Measurements from ENCODE around the gene ENAH.

ENAH gene

GRCh38 chr1:225485226-225485625 is 167.7 kb downstream of the ENAH start:
- no peak for DNase-seq
- WGBS (ENCODE audit: insufficient coverage): 86% methylated on average over 1 of the region's 3 CpGs
- CTCF ChIA-PET: interaction anchor here (1.6 to 2.5 kb wide), 4 partner anchors 9 to 288 kb away, joined by 4 to 14 read pairs (median 6); no protein-coding TSS in a partner anchor
- H3K36me3 ChIP-seq (ENCODE audit: control insufficient read depth in 4 of 4, insufficient read depth in 4 of 4, low read length in 3 of 4): no peaks in the 10 kb centered on the region
- H3K27ac ChIP-seq (ENCODE audit: insufficient read depth in 1 of 2, low read depth in 1 of 2, low read length in 2 of 2, poor library complexity in 1 of 2, severe bottlenecking in 2 of 2): no peak overlapping the region
- no peak overlapping the region for H3K4me3 ChIP-seq (ENCODE audit: control insufficient read depth in 1 of 7, extremely low read depth in 1 of 7, insufficient read depth in 4 of 7, low read depth in 2 of 7, low read length in 6 of 7)
- POLR2A ChIA-PET: no interaction called here
- no peaks in the 10 kb centered on the region for H3K9me3 ChIP-seq (ENCODE audit: control extremely low read depth in 1 of 5, control insufficient read depth in 4 of 5, insufficient read depth in 2 of 5, low read depth in 1 of 5, low read length in 4 of 5)
- no peaks in the 10 kb centered on the region for H3K27me3 ChIP-seq (replicated peaks in 2 of 5; ENCODE audit: control insufficient read depth in 4 of 5, insufficient read depth in 5 of 5, low read length in 4 of 5)
- no peaks in the 10 kb centered on the region for H3K4me1 ChIP-seq (ENCODE audit: control extremely low read depth in 1 of 4, control insufficient read depth in 4 of 4, insufficient read depth in 4 of 4, low read length in 3 of 4)

DNA sequence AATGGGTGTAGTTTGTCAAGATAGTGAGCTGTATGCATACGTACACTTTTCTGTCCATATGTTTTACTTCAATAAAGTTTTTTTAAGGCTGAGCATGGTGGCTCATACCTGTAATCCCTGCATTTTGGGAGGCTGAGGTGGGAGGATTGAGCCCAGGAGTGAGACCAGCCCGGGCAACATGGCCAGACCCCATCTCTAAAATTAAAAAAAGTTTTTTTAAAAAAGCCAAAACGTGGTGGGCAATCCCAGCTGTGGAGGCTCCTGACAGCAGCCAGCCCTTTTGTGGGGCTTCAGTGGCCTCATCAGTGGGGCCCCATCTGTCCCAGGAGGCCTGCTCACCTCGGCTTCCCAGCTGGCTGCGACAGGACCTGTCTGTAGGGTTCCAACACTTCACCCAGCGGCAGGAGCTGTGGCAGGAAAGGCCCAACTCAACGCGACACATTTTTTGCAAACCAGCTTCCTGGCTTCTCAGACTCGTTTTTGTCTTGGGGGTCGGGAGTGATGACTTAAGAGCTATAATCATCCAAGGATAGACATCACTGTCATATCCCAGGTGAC is 168.2 kb downstream of the ENAH start:
- Histone ChIP-seq H3K27me3 (replicated peaks in 2 of 5; ENCODE audit: control insufficient read depth in 4 of 5, insufficient read depth in 5 of 5, low read length in 4 of 5) (no peaks in the 10 kb centered on the region), H3K4me3 (ENCODE audit: control insufficient read depth in 1 of 7, extremely low read depth in 1 of 7, insufficient read depth in 4 of 7, low read depth in 2 of 7, low read length in 6 of 7) (no peak overlapping the region), H3K9me3 (ENCODE audit: control extremely low read depth in 1 of 5, control insufficient read depth in 4 of 5, insufficient read depth in 2 of 5, low read depth in 1 of 5, low read length in 4 of 5) (no peaks in the 10 kb centered on the region), H3K27ac (ENCODE audit: insufficient read depth in 1 of 2, low read depth in 1 of 2, low read length in 2 of 2, poor library complexity in 1 of 2, severe bottlenecking in 2 of 2) (no peak overlapping the region), H3K36me3 (ENCODE audit: control insufficient read depth in 4 of 4, insufficient read depth in 4 of 4, low read length in 3 of 4) (no peaks in the 10 kb centered on the region), H3K4me1 (ENCODE audit: control extremely low read depth in 1 of 4, control insufficient read depth in 4 of 4, insufficient read depth in 4 of 4, low read length in 3 of 4) (no peaks in the 10 kb centered on the region)
- POLR2A ChIA-PET: no interaction called here
- CTCF ChIA-PET: interaction anchor here (1.3 to 2.5 kb wide), 6 partner anchors 9 to 486 kb away, joined by 3 to 14 read pairs (median 4); no protein-coding TSS in a partner anchor
- DNase-seq: no peak
- 91% methylated on average over 6 of the region's 10 CpGs for WGBS (ENCODE audit: insufficient coverage)

DNA sequence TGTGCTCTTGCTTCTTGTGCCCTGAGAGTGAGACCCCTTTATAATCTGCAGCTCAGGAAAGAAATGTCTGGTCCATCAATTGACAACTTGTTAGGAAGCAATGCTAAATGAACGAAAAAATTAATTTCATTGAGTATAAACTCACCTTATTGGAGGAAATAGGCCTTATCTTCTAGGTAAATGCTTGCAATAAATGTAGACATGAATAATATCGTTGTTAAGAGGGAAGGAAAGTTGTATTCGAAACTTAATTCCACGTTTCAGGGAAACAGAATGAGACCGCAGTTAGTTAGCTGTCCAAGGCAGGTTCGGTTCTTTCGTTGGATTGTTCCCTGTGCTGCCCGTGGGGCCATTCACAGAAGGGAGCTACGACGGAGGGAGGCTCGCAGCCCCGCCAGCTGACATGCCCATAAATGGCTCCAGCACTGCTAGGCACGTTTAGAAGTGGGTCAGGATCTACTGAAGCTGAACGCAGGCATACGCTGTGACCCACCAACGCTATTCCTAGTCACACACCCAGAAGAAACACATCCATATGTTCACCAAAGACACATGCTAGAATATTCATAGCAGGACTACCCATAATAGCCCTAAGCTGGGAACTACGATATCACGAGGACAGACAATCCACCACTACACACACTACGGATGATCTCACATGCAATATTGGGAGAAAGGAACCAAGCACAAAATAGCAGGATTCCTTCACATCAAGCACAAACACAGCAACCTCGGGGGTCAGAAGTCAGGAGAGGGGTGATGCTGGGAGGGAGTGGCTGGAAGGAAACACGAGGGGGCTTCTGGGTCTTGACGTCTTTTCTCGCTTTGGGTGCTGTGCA is 168.9 kb downstream of the ENAH start:
- Histone ChIP-seq H3K4me1 (ENCODE audit: control extremely low read depth in 1 of 4, control insufficient read depth in 4 of 4, insufficient read depth in 4 of 4, low read length in 3 of 4) (no peaks in the 10 kb centered on the region), H3K4me3 (ENCODE audit: control insufficient read depth in 1 of 7, extremely low read depth in 1 of 7, insufficient read depth in 4 of 7, low read depth in 2 of 7, low read length in 6 of 7) (no peak overlapping the region), H3K27me3 (replicated peaks in 2 of 5; ENCODE audit: control insufficient read depth in 4 of 5, insufficient read depth in 5 of 5, low read length in 4 of 5) (no peaks in the 10 kb centered on the region), H3K9me3 (ENCODE audit: control extremely low read depth in 1 of 5, control insufficient read depth in 4 of 5, insufficient read depth in 2 of 5, low read depth in 1 of 5, low read length in 4 of 5) (no peaks in the 10 kb centered on the region), H3K36me3 (ENCODE audit: control insufficient read depth in 4 of 4, insufficient read depth in 4 of 4, low read length in 3 of 4) (no peaks in the 10 kb centered on the region), H3K27ac (ENCODE audit: insufficient read depth in 1 of 2, low read depth in 1 of 2, low read length in 2 of 2, poor library complexity in 1 of 2, severe bottlenecking in 2 of 2) (no peak overlapping the region)
- CTCF ChIA-PET: interaction anchor here (1.3 to 2.5 kb wide), 5 partner anchors 8 to 487 kb away, joined by 3 to 14 read pairs (median 5); no protein-coding TSS in a partner anchor
- DNase-seq: no peak
- 97% methylated on average over 15 of the region's 23 CpGs for WGBS (ENCODE audit: insufficient coverage)
- POLR2A ChIA-PET: no interaction called here

DNA sequence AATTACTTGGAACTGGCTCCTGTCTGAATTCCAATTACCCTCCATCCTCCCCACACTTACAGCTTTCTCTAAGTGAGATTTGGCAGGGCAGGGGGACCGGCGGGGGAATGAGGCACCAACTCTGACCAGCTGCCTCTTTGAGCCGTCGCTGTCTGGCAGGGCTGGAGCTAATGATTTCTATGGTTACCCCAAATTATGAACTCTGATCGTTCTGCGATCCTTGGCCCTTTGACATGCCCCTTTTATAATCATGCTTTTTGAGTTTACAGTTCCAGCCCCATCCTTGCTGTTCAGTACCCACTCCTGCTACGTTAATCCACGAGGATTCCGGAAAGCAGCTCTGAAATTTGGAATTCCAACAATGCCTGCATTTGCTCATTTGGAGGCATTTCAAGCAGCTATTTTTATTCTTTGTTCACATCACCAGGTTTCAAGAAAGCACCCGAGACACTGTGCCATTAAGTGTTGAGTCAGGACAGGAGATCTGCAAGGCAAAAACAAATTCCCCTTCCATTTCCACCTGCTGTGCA is 170.4 kb downstream of the ENAH start:
- Histone ChIP-seq H3K4me3 (ENCODE audit: control insufficient read depth in 1 of 7, extremely low read depth in 1 of 7, insufficient read depth in 4 of 7, low read depth in 2 of 7, low read length in 6 of 7) (no peak overlapping the region), H3K27ac (ENCODE audit: insufficient read depth in 1 of 2, low read depth in 1 of 2, low read length in 2 of 2, poor library complexity in 1 of 2, severe bottlenecking in 2 of 2) (no peak overlapping the region), H3K27me3 (replicated peaks in 2 of 5; ENCODE audit: control insufficient read depth in 4 of 5, insufficient read depth in 5 of 5, low read length in 4 of 5) (no peaks in the 10 kb centered on the region), H3K4me1 (ENCODE audit: control extremely low read depth in 1 of 4, control insufficient read depth in 4 of 4, insufficient read depth in 4 of 4, low read length in 3 of 4) (peaks cover 0 to 10% (median 8%) of the 10 kb centered on the region in 4 experiments), H3K36me3 (ENCODE audit: control insufficient read depth in 4 of 4, insufficient read depth in 4 of 4, low read length in 3 of 4) (no peaks in the 10 kb centered on the region), H3K9me3 (ENCODE audit: control extremely low read depth in 1 of 5, control insufficient read depth in 4 of 5, insufficient read depth in 2 of 5, low read depth in 1 of 5, low read length in 4 of 5) (no peaks in the 10 kb centered on the region)
- ChIA-PET CTCF (interaction anchor here (1.2 to 3.2 kb wide), 8 partner anchors 14 to 432 kb away, joined by 3 to 15 read pairs (median 4); no protein-coding TSS in a partner anchor), POLR2A (interaction anchor here (1.1 kb wide), 1 partner anchor 170 kb away, joined by 5 read pairs; no protein-coding TSS in a partner anchor)
- no peak for DNase-seq
- WGBS (ENCODE audit: insufficient coverage): 94% methylated on average over 10 of the region's 10 CpGs

- no peak for DNase-seq
- Histone ChIP-seq H3K36me3 (ENCODE audit: control insufficient read depth in 4 of 4, insufficient read depth in 4 of 4, low read length in 3 of 4) (no peaks in the 10 kb centered on the region), H3K9me3 (ENCODE audit: control extremely low read depth in 1 of 5, control insufficient read depth in 4 of 5, insufficient read depth in 2 of 5, low read depth in 1 of 5, low read length in 4 of 5) (no peaks in the 10 kb centered on the region), H3K27me3 (replicated peaks in 2 of 5; ENCODE audit: control insufficient read depth in 4 of 5, insufficient read depth in 5 of 5, low read length in 4 of 5) (no peaks in the 10 kb centered on the region), H3K27ac (ENCODE audit: insufficient read depth in 1 of 2, low read depth in 1 of 2, low read length in 2 of 2, poor library complexity in 1 of 2, severe bottlenecking in 2 of 2) (no peak overlapping the region), H3K4me1 (ENCODE audit: control extremely low read depth in 1 of 4, control insufficient read depth in 4 of 4, insufficient read depth in 4 of 4, low read length in 3 of 4) (peaks cover 0 to 11% (median 8%) of the 10 kb centered on the region in 4 experiments), H3K4me3 (ENCODE audit: control insufficient read depth in 1 of 7, extremely low read depth in 1 of 7, insufficient read depth in 4 of 7, low read depth in 2 of 7, low read length in 6 of 7) (no peak overlapping the region)
- POLR2A ChIA-PET: interaction anchor here (1.1 kb wide), 1 partner anchor 171 kb away, joined by 5 read pairs; no protein-coding TSS in a partner anchor
- CTCF ChIA-PET: interaction anchor here (0.9 to 3.2 kb wide), 10 partner anchors 10 to 433 kb away, joined by 3 to 15 read pairs (median 4); no protein-coding TSS in a partner anchor
- 84% methylated on average over 6 of the region's 6 CpGs for WGBS (ENCODE audit: insufficient coverage)
These were observed 171.2 kb downstream of the ENAH start for GRCh38 chr1:225481738-225482137.

GRCh38 chr1:225480825-225481434 is 172.0 kb downstream of the ENAH start:
- DNase-seq: peak; percentile 31 to 66 (median 59)
- ChIA-PET CTCF (interaction anchor here (0.9 to 3.2 kb wide), 8 partner anchors 11 to 434 kb away, joined by 3 to 15 read pairs (median 4); no protein-coding TSS in a partner anchor), POLR2A (no interaction called here)
- H3K4me1 ChIP-seq (ENCODE audit: control extremely low read depth in 1 of 4, control insufficient read depth in 4 of 4, insufficient read depth in 4 of 4, low read length in 3 of 4): peaks cover 0 to 11% (median 8%) of the 10 kb centered on the region in 4 experiments
- 73% methylated on average over 6 of the region's 6 CpGs for WGBS (ENCODE audit: insufficient coverage)
- no peak overlapping the region for H3K4me3 ChIP-seq (ENCODE audit: control insufficient read depth in 1 of 7, extremely low read depth in 1 of 7, insufficient read depth in 4 of 7, low read depth in 2 of 7, low read length in 6 of 7)
- H3K27ac ChIP-seq (ENCODE audit: insufficient read depth in 1 of 2, low read depth in 1 of 2, low read length in 2 of 2, poor library complexity in 1 of 2, severe bottlenecking in 2 of 2): no peak overlapping the region
- no peaks in the 10 kb centered on the region for H3K36me3 ChIP-seq (ENCODE audit: control insufficient read depth in 4 of 4, insufficient read depth in 4 of 4, low read length in 3 of 4)
- H3K27me3 ChIP-seq (replicated peaks in 2 of 5; ENCODE audit: control insufficient read depth in 4 of 5, insufficient read depth in 5 of 5, low read length in 4 of 5): no peaks in the 10 kb centered on the region
- H3K9me3 ChIP-seq (ENCODE audit: control extremely low read depth in 1 of 5, control insufficient read depth in 4 of 5, insufficient read depth in 2 of 5, low read depth in 1 of 5, low read length in 4 of 5): no peaks in the 10 kb centered on the region

Data from common myeloid progenitor, CD34-positive (primary cell).